ENCODE data around the gene FOXM1. TPM values are rescaled to one million over a fixed set of nuclear protein-coding genes. Genes with fewer than 3 reads are reported as not detected.
"Not testable (repeated sequence)": the region's sequence is repeated elsewhere in the genome, so short reads cannot be mapped to it uniquely, and the experiment has no call there.

FOXM1 gene
- polyA plus RNA-seq, 3 donors = 26.6 to 37.2 (median 35.1) TPM

DNA sequence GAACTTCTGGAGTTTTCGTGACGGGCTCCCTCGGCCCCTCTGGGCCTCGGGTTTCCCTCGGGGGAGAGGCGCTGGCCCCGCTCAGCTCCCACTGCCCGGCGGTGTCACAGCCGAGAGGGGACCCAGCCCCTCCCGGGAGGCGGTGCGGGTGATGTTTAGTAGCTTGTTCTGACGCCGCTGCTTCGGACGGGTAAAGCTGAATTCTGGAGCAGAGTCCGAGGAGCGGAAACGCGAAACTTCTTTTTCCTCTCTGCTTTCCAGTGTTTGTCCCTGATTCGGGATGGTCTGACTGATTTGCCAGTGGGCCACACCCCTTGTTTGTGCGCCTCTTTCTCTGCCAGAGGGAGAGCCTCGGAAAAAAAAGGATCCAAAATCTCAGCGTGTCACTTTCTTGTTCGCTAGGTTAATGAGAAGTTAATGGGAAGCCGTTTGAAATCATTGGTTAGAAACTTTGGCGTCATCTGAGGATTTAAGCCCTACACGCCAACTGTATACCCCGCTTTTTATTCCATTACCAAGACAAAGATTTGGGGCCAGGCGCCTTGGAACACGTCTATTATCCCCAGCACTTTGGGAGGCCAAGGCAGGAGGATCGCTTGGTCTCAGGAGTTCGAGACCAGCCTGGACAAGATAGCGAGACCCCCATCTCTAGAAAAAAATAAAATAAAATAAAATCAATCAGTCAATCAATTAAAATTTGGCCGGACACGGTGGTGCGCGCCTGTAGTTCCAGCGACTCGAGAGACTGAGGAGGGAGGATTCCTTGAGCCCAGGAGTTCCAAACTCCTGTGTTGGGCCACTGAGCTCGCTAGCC lies 14.5 kb upstream of the FOXM1 start:
- peak in 5 of 11 donors; percentile 41 to 73 (median 52) for DNase-seq (ENCODE audit: extremely low read depth in 1 of 11, low read depth in 9 of 11, low spot score in 4 of 11)

DNA sequence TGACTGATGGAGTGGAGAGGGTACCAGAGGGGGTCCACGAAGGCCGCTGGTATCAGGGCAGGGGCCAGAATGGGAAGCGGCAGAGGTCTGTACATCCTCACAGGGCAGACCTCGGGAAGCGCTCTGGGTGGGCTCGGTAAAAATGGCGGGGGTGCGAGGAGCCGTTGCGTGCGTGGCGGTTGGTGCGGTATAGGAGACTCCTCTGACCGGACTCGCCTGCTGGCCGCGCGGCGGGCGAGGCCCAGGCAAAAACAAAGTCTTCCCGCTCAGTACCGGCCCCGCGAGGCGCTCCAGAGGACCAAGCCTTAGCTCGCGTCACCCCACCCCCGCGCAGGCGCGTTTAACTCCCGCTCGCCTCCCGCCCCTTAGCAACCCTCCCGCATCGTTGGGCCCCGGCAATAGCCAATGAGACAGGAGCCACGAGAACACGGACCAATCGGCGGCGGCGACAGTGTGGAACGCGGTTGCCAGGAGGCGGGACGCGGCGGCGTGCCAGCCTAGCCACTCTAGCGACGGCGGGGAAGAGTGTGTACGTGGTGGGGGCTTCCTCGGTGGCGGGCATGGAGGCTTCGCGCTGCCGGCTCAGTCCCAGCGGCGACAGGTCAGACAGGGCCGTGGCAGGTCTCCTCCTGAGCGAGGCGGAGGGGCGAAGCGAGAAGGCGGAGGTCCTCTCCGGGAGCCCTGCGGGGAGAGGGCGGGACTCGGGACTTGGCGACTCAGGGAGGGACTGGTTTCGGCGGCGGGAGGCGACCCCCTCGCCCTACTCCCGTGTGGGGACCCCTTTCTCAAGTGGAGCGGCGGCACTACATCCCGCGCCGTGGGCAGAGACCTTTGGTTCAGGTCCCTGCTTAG lies 13.6 kb upstream of the FOXM1 start, which contains the start of gene TULP3:
TSS of gene TULP3 (plus strand) at position 504 of the 852 bp plus-strand sequence. CDS start at position 561, 57 bp downstream.
- DNase-seq (ENCODE audit: extremely low read depth in 1 of 11, low read depth in 9 of 11, low spot score in 4 of 11) = peak in 10 of 11 donors; percentile 93 to 98 (median 96)

DNA sequence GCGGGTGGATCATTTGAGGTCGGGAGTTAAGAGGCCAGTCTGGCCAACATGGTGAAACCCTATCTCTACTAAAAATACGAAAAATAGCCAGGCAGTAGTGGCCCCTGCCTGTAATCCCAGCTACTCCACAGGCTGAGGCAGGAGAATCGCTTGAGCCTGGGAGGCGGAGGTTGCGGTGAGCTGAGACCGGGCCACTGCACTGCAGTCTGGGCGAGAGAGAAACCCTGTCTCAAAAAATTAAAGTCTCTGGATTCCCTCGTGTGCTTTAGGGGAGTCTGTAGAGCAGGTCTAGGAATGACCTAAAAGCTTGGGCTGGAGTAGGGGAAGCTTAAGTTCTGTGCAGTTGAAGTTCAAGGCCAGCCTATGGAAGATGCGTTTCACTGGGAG lies 13.0 kb upstream of the FOXM1 start:
- DNase-seq (ENCODE audit: extremely low read depth in 1 of 11, low read depth in 9 of 11, low spot score in 4 of 11) = no peak

DNA sequence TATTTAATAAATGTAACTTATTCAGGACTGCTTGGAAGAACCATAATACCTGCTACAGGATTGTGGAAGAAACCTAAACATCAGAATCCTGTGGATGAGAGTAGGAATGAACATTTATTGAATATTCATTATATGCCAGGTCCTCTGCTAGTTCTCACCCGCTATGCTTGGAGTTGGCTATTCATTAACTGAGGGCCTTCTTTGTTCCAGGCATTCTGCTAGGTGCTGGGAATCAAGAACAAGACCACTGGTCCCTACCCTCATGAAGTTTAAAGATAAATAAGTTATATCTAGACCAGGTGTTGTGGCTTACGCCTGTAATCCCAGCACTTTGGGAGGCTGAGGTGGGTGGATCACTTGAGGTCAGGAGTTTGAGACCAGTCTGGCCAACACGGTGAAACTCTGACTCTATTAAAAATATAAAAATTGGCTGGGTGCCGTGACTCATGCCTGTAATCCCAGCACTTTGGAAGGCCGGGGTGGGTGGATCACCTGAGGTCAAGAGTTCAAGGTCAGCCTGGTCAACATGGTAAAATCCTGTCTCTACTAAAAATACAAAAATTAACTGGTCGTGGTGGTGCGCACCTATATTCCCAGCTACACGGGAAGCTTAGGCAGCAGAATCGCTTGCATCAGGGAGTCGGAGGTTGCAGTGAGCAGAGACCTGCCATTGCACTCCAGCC lies 9.9 kb upstream of the FOXM1 start:
- peak in 1 of 11 donors; percentile 24 for DNase-seq (ENCODE audit: extremely low read depth in 1 of 11, low read depth in 9 of 11, low spot score in 4 of 11)

DNA sequence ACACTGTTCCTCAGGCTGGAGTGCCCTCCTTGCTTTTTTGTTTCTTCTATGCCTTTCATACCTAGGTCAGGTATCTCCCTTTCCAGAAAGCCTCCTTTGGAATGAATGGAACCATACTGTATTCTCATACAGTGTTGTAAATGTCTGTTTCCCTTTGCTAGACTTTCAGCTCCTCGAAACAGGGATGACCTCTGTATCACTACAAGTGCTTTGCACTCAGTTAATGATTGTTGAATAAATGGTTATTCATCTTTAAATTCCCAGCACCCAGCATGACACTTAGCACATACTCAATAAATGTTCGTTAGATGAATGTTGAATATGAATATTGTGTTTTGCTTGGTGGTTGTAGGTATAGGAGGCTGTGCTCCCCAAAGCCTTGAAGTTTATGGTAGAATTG lies 7.8 kb upstream of the FOXM1 start:
- DNase-seq (ENCODE audit: extremely low read depth in 1 of 11, low read depth in 9 of 11, low spot score in 4 of 11) = no peak

DNA sequence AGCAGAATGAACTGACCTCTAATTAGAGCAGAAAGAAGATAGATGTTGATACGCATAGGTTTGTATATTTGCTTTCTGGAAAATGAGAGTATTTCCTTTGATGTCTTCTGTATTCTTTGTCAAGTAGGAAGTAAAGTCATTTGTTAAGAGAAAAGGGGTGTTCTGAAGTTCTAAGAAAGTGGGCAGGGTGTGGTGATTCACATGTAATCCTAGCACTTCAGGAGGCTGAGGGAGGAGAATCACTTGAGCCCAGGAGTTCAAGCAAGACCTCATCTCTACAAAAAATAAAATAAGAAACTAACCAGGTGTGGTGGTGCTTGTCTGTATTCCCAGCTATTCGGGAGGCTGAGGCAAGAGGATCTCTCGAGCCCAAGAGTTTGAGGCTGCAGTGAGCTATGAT lies 2.9 kb upstream of the FOXM1 start:
- no peak for DNase-seq (ENCODE audit: extremely low read depth in 1 of 11, low read depth in 9 of 11, low spot score in 4 of 11)

DNA sequence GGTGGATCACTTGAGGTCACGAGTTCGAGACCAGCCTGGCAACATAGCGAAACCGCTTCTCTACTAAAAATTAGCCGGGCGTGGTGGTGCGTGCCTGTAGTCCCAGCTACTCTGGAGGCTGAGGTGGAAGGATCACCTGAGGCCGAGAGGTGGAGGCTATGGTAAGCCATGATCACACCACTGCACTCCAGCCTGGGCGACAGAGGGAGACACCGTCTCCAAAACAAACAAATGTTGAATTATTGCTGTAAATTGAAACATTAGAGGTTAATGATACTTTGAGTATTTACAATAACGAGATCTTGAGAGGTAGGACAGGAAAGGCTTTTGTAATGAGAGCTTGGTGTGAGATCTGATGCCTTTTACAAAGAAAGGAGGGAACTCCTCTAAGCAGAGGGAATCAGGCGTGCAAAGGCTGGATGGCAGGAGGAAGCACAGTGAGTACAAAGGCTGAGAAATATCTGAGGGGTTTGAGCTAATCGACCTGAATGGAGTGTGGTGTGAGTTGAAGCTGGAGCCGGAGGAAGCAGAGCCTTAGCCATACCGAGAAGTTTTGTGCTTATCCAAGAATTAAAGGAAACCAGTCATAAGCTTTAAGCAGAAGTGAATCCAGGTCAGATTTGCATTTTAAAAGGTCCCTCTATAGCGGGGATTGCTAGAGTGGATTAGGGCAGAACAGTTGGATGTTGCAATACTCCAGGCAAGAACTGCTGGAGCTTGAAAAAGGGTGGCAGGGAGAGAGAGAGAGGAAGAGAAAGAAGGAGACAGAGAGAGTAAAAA lies 1.2 kb upstream of the FOXM1 start:
- peak in 1 of 11 donors; percentile 17 for DNase-seq (ENCODE audit: extremely low read depth in 1 of 11, low read depth in 9 of 11, low spot score in 4 of 11)

DNA sequence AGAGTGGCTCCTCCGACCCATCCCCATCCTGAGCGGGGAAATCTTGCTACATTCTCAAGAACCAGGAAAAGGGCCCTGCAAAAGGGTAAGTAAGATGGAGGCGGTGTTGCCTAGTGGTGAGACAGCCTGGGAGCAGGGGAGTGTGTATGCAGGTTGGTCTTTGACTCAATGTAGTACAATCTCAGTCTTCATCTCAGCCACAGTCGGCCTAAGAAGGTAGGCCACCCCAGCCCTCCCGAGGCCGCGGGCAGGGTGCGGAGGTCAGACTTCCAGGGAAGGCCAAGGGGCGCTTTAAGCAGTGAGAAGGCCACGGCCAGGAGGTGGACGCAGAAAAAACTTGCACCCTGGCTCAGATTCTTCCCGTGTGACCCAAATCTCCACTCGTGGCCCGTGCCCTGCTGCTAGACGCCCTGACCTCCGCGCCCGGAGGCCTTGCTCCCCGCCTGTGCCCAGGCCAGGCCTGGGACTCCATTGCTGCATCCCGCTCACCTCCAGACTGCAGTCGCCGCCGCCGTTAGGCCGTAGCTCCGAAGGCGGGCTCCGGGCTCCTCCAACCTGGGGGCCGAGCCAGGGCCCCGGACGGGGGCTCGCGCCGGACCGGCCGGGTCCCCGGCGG lies 435 bp downstream of the FOXM1 start:
- no peak for DNase-seq (ENCODE audit: extremely low read depth in 1 of 11, low read depth in 9 of 11, low spot score in 4 of 11)

DNA sequence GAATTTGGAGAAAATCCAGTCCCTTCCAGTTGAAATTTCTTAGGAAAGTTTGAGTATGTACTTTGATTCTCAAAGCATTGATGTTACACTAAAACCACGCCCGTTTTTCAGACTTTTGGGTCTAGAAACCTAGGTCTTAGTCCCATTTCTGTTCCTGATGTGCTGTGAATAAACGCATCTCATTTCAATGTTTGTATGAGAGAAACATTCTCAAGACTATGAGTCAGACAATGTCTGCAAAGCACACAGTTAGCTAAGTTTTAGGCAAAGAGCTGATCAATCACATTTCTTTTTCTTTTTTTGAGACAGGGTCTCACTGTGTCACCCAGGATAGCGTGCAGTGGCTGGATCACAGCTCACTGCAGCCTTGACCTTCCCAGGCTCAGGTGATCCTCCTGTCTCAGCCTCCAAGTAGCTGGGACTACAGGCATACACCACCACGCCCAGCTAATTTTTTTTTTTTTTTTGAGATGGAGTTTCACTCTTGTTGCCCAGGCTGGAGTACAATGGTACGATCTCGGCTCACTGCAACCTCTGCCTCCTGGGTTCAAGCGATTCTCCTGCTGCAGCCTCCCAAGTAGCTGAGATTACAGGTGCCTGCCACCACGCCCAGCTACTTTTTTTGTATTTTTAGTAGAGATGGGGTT lies 7.9 kb downstream of the FOXM1 start:
- not testable (repeated sequence) for DNase-seq (ENCODE audit: extremely low read depth in 1 of 11, low read depth in 9 of 11, low spot score in 4 of 11)

DNA sequence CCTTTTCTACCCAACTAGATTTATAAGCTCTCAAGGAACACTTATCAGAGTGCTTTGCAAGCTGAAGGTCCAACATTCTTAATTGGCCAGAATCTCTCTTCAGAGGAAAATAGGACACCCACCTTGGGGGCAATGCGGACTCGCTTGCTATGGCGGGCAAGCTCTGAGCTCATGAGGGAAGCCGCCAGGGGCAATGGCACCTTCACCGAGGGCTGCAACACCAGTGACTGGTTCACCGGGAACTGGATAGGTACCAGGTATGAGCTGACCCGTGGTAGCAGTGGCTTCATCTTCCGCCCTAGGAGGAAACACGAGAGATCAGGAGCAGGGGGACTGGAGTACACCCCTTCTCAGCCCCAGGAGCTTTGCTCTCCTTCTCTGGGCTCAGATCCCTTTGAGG lies 12.8 kb downstream of the FOXM1 start:
- DNase-seq (ENCODE audit: extremely low read depth in 1 of 11, low read depth in 9 of 11, low spot score in 4 of 11) = no peak

DNA sequence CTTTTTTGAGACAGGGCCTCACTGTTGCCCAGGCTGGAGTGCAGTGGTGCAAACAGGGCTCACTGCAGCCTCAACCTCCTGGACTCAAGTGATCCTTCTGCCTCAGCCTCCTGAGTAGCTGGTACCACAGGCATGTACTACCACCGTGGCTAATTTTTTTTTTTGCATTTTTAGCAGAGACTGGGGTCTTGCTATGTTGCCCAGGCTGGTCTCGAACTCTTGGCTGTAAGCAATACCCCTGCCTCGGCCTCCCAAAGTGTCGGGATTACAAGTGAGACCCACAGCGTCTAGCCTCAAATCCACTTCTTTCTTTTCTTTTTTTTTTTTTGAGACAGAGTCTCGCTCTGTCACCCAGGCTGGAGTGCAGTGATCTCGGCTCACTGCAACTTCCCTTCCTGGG lies 13.6 kb downstream of the FOXM1 start:
- not testable (repeated sequence) for DNase-seq (ENCODE audit: extremely low read depth in 1 of 11, low read depth in 9 of 11, low spot score in 4 of 11)

DNA sequence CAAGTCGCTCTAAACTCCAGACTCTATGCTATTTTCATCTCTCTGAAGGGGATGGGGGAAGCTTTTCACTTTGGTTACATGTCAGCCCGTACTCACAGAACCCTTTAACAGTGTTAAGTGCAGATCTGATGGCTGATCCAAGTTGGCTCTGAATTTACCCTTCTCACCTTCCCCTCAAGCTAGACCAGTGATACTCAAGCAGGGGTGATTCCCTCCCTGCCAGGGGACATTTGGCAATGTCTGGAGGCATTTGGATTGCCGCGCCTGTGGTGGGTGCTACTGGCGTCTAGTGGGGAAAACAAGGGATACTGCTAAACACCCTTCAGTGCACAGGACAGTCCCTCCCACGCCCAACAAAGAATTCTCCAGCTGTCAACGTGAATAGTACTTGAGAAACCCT lies 14.1 kb downstream of the FOXM1 start:
- DNase-seq (ENCODE audit: extremely low read depth in 1 of 11, low read depth in 9 of 11, low spot score in 4 of 11) = no peak

DNA sequence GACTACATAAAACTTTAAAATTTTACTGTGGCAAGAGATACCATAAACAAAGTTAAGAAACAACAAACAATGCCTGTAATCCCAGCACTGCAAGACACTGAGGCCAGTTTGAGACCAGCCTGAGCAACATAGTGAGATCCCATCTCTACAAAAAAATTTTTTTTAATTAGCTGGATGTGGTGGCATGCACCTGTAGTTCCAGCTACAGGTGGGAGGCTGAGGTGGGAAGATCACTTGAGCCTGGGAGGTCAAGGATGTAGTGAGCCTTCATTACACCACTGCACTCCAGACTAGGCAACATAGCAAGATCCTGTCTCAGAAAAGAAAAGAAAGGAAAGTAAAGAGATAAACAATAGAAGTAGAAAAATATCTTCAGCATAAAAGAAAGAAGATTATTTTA lies 16.8 kb downstream of the FOXM1 start:
- DNase-seq (ENCODE audit: extremely low read depth in 1 of 11, low read depth in 9 of 11, low spot score in 4 of 11) = no peak

DNA sequence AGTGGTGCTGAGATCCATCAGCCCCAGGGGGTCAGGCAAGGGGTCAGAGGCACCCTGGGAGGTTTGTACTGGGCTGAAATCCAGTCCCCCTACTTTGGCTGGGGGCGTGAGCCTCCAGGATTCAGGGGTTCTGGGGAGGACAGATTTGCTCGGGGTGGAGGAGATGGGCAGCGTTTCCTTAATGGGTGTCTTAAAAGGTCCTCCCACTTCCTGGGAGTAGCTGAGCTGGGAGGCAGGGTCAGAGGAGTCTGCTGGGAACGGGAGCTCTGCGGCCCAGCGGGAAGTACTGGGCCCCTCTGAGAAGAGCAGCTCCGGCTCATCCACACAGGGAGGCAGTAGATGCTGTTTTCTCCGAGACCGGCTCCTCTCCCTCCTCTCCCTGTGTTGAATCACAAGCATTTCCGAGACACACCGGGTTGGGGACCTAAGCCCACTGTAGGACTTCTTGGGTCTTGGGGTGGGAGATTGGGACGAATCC lies 18.0 kb downstream of the FOXM1 start:
- no peak for DNase-seq (ENCODE audit: extremely low read depth in 1 of 11, low read depth in 9 of 11, low spot score in 4 of 11)

DNA sequence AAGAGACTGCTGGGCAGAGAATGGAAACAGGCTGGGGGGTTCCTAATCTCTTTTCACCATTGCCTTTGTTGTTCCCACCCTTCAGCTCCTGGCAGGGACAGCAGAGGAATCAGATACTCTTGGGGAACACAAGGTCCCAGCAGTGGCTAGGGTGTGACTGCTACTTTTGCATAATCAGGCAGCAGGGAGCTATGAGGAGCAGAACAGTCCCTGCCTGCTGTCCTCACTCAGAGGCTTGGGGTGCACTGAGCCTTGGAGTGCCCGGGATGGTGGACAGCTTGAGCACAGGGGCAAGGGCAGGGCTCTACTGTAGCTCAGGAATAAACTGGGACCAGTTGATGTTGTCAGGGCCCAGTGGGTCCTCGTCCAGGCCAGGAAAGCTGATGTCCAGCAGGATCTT lies 18.6 kb downstream of the FOXM1 start:
- no peak for DNase-seq (ENCODE audit: extremely low read depth in 1 of 11, low read depth in 9 of 11, low spot score in 4 of 11)

DNA sequence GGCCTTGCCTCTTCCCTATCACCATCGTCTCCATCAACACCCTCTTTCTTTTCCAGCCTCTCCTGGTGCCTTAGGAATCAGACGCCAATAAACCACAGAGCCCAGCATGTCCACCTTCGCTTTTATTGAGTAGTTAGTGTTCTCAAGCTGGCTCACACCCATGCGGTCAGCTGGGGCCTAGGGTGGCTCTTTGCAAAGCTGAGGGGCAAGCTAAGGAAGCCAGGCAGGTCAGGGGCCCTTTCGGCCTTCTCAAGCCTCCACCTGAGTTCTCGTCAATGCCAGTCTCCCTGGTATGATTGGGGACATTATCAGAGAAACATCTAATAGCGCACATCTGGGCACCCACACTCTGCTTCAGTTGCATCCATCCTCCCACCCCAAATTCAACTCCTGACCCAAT lies 19.4 kb downstream of the FOXM1 start:
- DNase-seq (ENCODE audit: extremely low read depth in 1 of 11, low read depth in 9 of 11, low spot score in 4 of 11) = no peak

DNA sequence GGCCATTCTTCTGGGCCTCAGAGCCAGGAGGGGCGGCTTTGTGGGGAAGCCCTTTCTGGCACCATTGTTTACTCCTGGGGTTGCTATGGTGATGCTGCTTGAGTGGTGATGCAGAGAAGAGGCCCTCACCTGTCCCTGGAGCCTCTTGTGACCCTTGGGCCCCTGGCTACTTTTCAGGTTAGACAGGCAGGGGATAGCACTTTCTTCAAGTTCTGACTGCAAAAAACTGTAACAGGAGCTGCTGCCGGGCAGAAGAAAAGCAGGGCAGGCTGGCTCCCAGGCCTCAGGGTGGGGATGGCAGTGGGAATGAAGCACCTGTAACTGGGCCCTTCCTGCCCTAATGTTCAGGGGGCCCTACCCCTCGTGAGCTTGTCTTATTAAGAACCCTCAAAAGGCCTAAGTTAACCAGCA lies 19.9 kb downstream of the FOXM1 start, which contains the start of gene TEX52:
TSS of gene TEX52 (minus strand) at position 19 of the 411 bp plus-strand sequence. CDS start at position 6, 13 bp downstream.
- peak in 2 of 11 donors; percentile 34 to 46 for DNase-seq (ENCODE audit: extremely low read depth in 1 of 11, low read depth in 9 of 11, low spot score in 4 of 11)

DNA sequence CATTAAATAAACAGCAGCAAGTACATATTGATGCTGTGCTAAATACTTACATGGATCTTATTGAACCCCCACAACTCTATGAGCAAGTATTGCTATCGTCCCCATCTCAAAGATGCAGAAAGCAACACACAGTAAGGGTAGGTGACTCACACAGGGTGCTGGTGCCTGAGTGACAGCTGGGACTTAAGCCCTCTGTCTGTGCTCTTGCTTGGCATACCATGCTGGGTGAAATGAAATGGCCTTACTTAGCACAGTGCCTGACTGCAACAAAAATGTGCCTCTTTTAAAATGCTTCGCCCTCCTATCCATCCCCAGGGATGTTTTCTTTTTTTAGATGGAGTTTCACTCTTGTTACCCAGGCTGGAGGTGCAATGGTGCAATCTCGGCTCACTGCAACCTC lies 20.9 kb downstream of the FOXM1 start:
- DNase-seq (ENCODE audit: extremely low read depth in 1 of 11, low read depth in 9 of 11, low spot score in 4 of 11) = no peak
